Measurements from ENCODE around the gene SACM1L.
"Not testable (repeated sequence)": the region's sequence is repeated elsewhere in the genome, so short reads cannot be mapped to it uniquely, and the experiment has no call there.

Gene SACM1L

DNA sequence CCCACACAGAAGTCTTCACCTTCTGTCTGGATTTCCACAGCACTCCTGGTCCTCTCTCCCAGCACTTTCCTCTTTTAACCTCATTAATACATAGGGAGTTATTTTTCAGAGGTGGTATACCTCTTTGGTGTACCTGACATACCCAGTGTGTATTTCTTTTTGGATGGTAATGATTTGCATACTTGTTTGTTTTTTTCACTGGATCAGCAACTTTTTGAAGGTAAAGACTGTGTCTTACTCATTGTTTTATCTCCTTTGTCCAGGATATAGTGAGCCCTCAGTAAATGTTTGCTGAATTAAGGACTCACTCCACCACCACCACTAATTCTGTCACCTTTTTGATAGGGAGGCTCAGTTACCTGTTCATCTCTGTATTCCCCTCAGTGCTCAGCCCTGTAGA, 52.1 kb downstream of the SACM1L start:
- DNase-seq (ENCODE audit: low read depth in 2 of 2, low spot score in 1 of 2): no peak

GRCh38 chr3:45741742-45742460, 52.7 kb downstream of the SACM1L start:
- no peak for DNase-seq (ENCODE audit: low read depth in 2 of 2, low spot score in 1 of 2)

DNA sequence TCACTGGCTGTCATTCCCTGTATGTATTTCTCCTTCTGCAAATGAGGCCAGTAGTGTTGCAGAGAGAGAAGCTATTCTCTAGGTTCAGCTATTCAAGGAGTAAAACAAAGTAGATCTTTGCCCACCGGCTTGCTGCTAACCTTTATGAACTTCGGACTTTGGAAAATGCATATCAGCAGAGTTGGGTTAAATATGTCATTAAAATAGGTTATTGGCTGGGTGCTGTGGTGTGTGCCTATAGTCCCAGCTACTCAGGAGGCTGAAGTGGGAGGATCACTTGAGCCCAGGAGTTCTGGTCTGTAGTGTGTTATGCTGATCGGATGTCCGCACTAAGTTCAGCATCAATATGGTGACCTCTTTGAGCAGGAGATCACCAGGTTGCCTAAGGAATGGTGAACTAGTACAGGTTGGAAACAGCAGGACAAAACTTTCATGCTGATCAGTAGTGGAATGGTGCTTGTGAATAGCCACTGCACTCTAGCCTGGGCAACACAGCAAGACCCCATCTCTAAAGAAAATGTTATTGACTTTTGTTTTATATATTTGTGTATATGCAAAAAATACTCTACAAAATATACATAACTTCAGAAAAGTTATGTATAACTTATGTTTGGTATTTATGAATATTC, 53.4 kb downstream of the SACM1L start:
- DNase-seq (ENCODE audit: low read depth in 2 of 2, low spot score in 1 of 2): no peak

GRCh38 chr3:45746165-45746776, 57.1 kb downstream of the SACM1L start:
- no peak for DNase-seq (ENCODE audit: low read depth in 2 of 2, low spot score in 1 of 2)

DNA sequence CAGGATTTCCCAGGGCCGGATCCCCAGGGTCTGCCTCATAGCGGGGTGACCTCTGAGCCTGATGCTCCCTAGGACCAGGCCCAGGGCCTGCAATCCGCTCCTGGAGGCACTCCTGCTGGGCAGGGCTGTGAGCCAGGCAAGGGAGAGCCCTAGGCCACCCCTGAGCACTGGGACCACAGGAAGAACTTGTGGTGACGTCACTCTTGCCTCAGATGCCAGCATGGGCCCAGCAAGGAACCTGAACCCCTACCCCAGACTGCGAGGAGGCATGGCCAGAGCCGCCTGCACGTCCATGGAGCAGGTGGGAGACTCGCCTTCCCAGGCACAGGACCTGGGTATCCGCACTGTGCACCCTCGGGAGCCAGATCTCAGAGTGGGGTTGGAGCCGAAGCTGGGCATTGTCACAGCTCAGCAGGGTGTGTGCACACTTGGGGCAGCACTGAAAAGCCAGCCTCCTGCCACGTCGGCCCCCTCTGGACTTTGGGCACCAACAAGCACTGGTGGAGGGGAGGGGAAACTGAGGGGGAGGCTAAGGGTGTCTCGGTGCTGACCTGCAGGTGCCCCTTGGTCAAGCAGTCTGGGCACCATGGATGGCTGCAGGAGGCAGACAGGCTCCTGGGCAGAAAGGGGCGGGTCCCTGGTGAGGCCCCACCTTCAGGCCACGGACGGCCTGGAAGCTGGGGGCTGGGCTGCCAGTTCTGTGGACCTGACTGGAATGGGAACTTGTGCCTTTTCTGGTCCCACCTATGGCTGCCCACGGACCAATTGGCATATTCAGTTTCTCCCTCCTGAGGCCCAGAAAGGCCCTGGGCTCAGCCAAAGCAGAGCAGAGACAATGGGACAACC, 57.8 kb downstream of the SACM1L start:
- DNase-seq (ENCODE audit: low read depth in 2 of 2, low spot score in 1 of 2): no peak

- no peak for DNase-seq (ENCODE audit: low read depth in 2 of 2, low spot score in 1 of 2)
Measured at GRCh38 chr3:45748068-45748467, 58.9 kb downstream of the SACM1L start.

DNA sequence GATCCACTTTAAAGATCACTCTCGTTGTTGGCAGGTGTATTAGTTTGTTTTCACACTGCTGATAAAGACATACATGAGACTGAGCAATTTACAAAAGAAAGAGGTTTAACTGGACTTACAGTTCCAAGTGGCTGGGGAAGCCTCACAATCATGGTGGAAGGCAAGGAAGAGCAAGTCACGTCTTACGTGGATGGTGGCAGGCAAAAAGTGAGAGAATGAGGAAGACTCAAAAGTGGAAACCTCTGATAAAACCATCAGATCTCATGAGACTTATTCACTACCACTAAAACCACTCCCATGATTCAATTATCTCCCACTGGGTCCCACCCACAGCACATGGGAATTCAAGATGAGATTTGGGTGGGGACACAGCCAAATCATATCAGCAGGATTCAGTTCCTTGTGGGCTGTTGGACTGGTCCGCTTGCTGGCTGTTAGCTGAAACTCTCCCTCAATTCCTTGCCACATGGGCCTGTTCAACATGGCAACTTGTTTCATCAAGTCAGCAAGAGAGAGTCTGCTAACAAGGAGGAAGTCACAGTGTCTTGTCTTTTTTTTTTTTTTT, 59.9 kb downstream of the SACM1L start:
- DNase-seq (ENCODE audit: low read depth in 2 of 2, low spot score in 1 of 2): not testable (repeated sequence)

DNA sequence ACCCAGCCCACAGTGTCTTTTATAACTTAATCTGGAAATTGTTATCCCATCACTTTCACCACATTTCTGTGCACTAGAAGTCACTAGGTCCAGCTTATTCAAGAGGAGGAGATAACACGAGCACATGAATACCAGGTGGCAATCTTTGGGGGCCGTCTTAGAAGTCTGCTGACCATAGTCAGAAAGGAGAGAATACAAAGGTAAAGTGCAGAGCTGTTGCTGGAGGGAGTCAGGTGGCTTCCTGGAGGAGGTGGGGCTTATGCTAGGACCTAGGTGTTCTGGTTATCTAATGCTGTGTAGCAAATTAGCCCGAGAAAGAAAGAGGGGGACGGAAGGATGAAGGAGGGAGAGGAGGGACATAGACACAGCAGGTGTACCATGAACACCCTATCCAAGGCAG, 60.7 kb downstream of the SACM1L start:
- DNase-seq (ENCODE audit: low read depth in 2 of 2, low spot score in 1 of 2): no peak

GRCh38 chr3:45751537-45752242, 62.5 kb downstream of the SACM1L start:
- no peak for DNase-seq (ENCODE audit: low read depth in 2 of 2, low spot score in 1 of 2)

GRCh38 chr3:45753095-45753494, 63.9 kb downstream of the SACM1L start:
- no peak for DNase-seq (ENCODE audit: low read depth in 2 of 2, low spot score in 1 of 2)

GRCh38 chr3:45754461-45754860, 65.3 kb downstream of the SACM1L start:
- no peak for DNase-seq (ENCODE audit: low read depth in 2 of 2, low spot score in 1 of 2)

GRCh38 chr3:45756055-45756454, 66.9 kb downstream of the SACM1L start:
- DNase-seq (ENCODE audit: low read depth in 2 of 2, low spot score in 1 of 2): no peak

DNA sequence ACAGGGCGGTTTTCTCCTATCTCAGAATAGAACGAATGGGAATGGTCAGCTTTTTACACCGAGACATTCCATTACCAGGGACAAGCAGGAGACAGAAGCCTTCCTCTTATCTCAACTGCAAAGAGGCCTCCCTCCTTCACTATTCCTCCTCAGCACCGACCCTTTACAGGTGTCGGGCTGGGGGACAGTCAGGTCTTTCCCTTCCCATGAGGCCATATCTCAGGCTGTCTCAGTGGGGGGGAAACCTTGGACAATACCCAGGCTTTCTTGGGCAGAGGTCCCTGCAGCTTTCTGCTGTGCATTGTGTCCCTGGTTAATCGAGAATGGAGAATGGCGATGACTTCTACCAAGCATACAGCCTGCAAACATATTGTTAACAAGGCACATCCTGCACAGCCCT, 67.9 kb downstream of the SACM1L start:
- DNase-seq (ENCODE audit: low read depth in 2 of 2, low spot score in 1 of 2): not testable (repeated sequence)

- no peak for DNase-seq (ENCODE audit: low read depth in 2 of 2, low spot score in 1 of 2)
Measured at GRCh38 chr3:45758871-45759270, 69.7 kb downstream of the SACM1L start.

DNA sequence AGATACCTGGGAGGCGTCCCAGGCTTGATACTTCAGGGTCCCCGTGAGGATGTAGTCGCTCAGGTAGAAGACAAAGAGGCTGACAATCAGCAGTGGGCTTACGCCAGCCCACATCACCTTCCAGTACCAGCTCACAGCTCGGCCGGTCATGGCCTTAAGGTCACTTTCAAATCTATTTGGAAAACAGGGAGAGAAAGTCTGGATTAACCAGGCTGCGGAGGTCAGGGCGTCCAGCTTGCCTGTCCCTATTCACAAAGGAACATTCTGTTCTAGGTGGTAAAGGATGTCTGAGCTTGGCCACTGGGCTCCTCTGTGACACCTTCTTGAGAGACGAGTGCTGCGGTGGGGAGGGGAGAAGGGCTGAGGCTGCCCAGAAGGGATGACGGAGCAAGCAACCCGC, 70.7 kb downstream of the SACM1L start:
- DNase-seq (ENCODE audit: low read depth in 2 of 2, low spot score in 1 of 2): no peak

GRCh38 chr3:45760878-45761711, 71.9 kb downstream of the SACM1L start:
- peak in 1 of 2 donors; percentile 18 for DNase-seq (ENCODE audit: low read depth in 2 of 2, low spot score in 1 of 2)

DNA sequence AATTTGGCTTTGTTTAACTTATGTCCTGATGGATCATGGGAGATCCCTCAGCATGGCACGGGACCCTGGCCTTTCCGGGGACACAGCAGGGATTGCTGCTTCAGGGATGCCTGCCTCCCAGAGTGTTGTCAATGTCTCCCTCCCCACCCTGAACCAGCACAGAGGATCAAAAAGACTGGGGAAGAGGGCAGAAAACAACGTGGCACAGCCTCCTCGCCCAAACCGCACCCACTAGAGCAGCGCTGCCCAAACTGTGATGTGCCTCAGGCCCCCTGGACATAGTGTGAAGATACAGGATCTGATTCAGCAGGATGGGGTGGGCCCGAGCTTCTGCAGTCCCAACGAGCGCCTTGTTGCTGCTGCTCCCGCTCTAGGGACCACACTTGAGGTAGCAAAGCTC, 72.6 kb downstream of the SACM1L start:
- DNase-seq (ENCODE audit: low read depth in 2 of 2, low spot score in 1 of 2): no peak

DNA sequence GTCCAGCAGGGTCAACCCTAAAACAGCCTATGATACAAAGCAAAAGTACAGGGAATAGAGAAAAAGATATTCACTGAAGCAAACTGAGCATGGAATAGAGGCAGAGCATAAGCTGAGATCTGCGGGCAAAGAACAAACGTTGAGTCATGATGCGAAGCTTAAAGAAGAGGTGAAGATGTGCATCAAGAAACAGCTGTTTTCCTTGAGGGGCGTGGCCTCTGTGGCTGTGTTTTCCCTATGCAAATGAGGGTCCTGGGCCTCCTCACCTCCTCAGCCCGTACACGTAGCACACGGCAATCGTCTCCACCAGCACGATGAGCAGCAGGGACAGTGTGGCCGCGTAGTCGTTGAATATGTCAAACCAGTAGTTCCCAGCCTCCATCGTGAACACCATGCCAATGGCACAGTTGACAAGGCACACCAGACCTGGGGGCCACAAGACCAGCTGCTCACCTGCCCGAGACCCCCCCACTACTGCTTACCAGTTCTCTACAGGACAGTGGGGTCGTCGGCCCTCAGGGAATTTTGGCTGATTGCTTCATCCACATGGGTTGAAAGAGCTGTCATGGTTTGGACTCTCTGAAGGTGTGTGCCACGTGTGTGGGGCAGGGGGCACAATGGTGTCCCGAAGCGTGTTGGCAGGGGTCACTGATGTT, 73.6 kb downstream of the SACM1L start:
- no peak for DNase-seq (ENCODE audit: low read depth in 2 of 2, low spot score in 1 of 2)

DNA sequence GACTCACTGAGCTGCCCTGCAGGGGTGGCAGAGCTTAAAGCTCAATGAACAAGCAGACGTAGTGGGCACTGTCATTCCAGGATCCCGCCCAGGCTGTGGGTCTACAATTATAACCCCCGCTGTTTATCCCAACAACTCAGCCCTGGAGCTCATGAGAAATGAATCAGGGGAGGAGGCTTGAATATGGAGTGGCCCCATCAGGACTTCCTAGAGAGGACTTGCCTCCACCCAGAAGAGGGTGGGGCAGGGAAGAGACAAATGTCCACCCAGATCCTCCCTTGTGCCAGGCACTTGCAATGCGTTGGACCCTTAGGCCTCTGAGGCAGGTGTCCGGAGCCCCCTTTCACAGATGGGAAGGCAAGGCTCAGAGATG, 74.1 kb downstream of the SACM1L start:
- DNase-seq (ENCODE audit: low read depth in 2 of 2, low spot score in 1 of 2): no peak
